CD4-positive, alpha-beta memory T cell (primary cell): Measurements from ENCODE around the gene OTOA. TPM values are rescaled to one million over a fixed set of nuclear protein-coding genes. Genes with fewer than 3 reads are reported as not detected.

Experiments
- CTCF ChIA-PET: fragments of 350-600 bp; sonication (Branson Sonifier 250); formaldehyde crosslinking; loops from one replicate; lab custom pipeline; 2021; ENCODE audit warnings: inconsistent platforms; ENCODE audit not compliant: partially characterized antibody; lab: Charles Lee
- POLR2A ChIA-PET: fragments of 350-600 bp; sonication (Branson Sonifier 250); formaldehyde crosslinking; loops from one replicate; lab custom pipeline; 2021; ENCODE audit not compliant: partially characterized antibody; lab: Charles Lee
- DNase-seq, 5 donors: peaks; one replicate each; pipeline versions ENCODE4 v3.0.0 to v3.0.0-alpha.2; 2020 to 2022; ENCODE audit warnings: mixed read lengths in 1 of 5
- H3K27ac ChIP-seq: one replicate; pipeline ENCODE4 v1.7.0; 2013; ENCODE audit warnings: low read depth, low read length
- H3K27me3 ChIP-seq: 2 replicates; pipeline ENCODE4 v1.7.0; 2013; ENCODE audit warnings: mild to moderate bottlenecking, low read length, moderate library complexity; ENCODE audit not compliant: insufficient read depth
- H3K36me3 ChIP-seq: 2 replicates; pipeline ENCODE4 v1.7.0; 2013; ENCODE audit warnings: mild to moderate bottlenecking, low read length, moderate library complexity; ENCODE audit not compliant: insufficient read depth
- H3K4me1 ChIP-seq: 2 replicates; pipeline ENCODE4 v1.7.0; 2013; ENCODE audit warnings: mild to moderate bottlenecking, low read length, moderate library complexity; ENCODE audit not compliant: insufficient read depth
- H3K4me3 ChIP-seq, 2 donors: one replicate each; pipeline ENCODE4 v1.7.0; 2013; ENCODE audit warnings: low read length in 2 of 2, mild to moderate bottlenecking in 1 of 2
- H3K9me3 ChIP-seq, 2 donors: one replicate each; pipeline ENCODE4 v1.7.0; 2013; ENCODE audit warnings: low read length in 2 of 2, control low read depth in 1 of 2; ENCODE audit not compliant: control insufficient read depth in 1 of 2
- H3K27ac Mint-ChIP-seq, 7 donors: one replicate each; pipeline ENCODE4 v1.8.0; 2020 to 2021; ENCODE audit warnings: mixed read lengths in 7 of 7, mild to moderate bottlenecking in 6 of 7, inconsistent platforms in 3 of 7, moderate library complexity in 3 of 7
- H3K27me3 Mint-ChIP-seq, 2 donors: one replicate each; pipeline ENCODE4 v1.8.0; 2020 to 2021; ENCODE audit warnings: mixed read lengths in 2 of 2
- H3K36me3 Mint-ChIP-seq, 2 donors: one replicate each; pipeline ENCODE4 v1.8.0; 2020 to 2021; ENCODE audit warnings: mixed read lengths in 2 of 2, inconsistent platforms in 1 of 2, mild to moderate bottlenecking in 1 of 2
- H3K4me1 Mint-ChIP-seq, 4 donors: one replicate each; pipeline ENCODE4 v1.8.0; 2020 to 2021; ENCODE audit warnings: mixed read lengths in 4 of 4, mild to moderate bottlenecking in 1 of 4
- H3K4me3 Mint-ChIP-seq, 8 donors: one replicate each; pipeline ENCODE4 v1.8.0; 2020 to 2021; ENCODE audit warnings: mixed read lengths in 8 of 8, mild to moderate bottlenecking in 7 of 8, moderate library complexity in 6 of 8, inconsistent platforms in 3 of 8
- H3K9me3 Mint-ChIP-seq, 8 donors: one replicate each; pipeline ENCODE4 v1.8.0; 2020 to 2021; ENCODE audit warnings: mixed read lengths in 8 of 8, mild to moderate bottlenecking in 5 of 8, inconsistent platforms in 3 of 8, moderate library complexity in 1 of 8
- intact Hi-C: fragments of 100-400 bp; cut with micrococcal nuclease; formaldehyde crosslinking; loops from one replicate; pipeline ENCODE4 v1.15.1; 2023
- polyA plus RNA-seq, 2 donors: library from polyadenylated mRNA; unstranded; fragments of 300-500 nt; fragmentation: Illumina TruSeq; gene quantifications; one replicate each; pipeline ENCODE4 v1.2.3, GENCODE V29; 2021
- total RNA-seq, 2 experiments: library from RNA; stranded (reverse); gene quantifications; one replicate each; pipeline ENCODE4 v1.2.3, GENCODE V29; 2021

OTOA gene
- total and polyA plus RNA-seq, 4 experiments from 2014 or later = 0.11 to 0.17 TPM; not detected in 2

- CTCF ChIA-PET = interaction anchor here (0.7 to 1.5 kb wide), 3 partner anchors 11 to 41 kb away, joined by 3 to 8 read pairs (median 3); no protein-coding TSS in a partner anchor
- DNase-seq = no peak
- Mint-ChIP-seq H3K4me3 (no peak overlapping the region), H3K9me3 (no peaks in the 10 kb centered on the region), H3K27ac (no peak overlapping the region), H3K4me1 (no peaks in the 10 kb centered on the region), H3K36me3 (no peaks in the 10 kb centered on the region), H3K27me3 (no peaks in the 10 kb centered on the region)
- no peak overlapping the region for H3K27ac ChIP-seq
- POLR2A ChIA-PET = no interaction called here
- no peaks in the 10 kb centered on the region for H3K36me3 ChIP-seq
- intact Hi-C loops = no loop called here
- no peak overlapping the region for H3K4me3 ChIP-seq
- H3K27me3 ChIP-seq = no peaks in the 10 kb centered on the region
- H3K9me3 ChIP-seq = no peaks in the 10 kb centered on the region
- no peaks in the 10 kb centered on the region for H3K4me1 ChIP-seq
Observed at GRCh38 chr16:21698169-21699032, 34.6 kb downstream of the OTOA start.

GRCh38 chr16:21701271-21701670, 37.5 kb downstream of the OTOA start:
- POLR2A ChIA-PET = no interaction called here
- intact Hi-C loops = no loop called here
- no peaks in the 10 kb centered on the region for H3K27me3 Mint-ChIP-seq

GRCh38 chr16:21702276-21702675, 38.5 kb downstream of the OTOA start:
- ChIA-PET CTCF (interaction anchor here (1.5 kb wide), 1 partner anchor 45 kb away, joined by 6 read pairs; no protein-coding TSS in a partner anchor), POLR2A (no interaction called here)
- Mint-ChIP-seq H3K27me3 (peaks cover 0 to 1% of the 10 kb centered on the region in 2 donors), H3K9me3 (no peaks in the 10 kb centered on the region), H3K4me1 (peaks cover 0 to 3% (median 0%) of the 10 kb centered on the region in 4 donors), H3K4me3 (no peak overlapping the region), H3K27ac (peak overlapping the region in 1 of 7 donors; percentile 10), H3K36me3 (no peaks in the 10 kb centered on the region)
- Histone ChIP-seq H3K27me3 (no peaks in the 10 kb centered on the region), H3K4me1 (no peaks in the 10 kb centered on the region), H3K36me3 (no peaks in the 10 kb centered on the region), H3K4me3 (no peak overlapping the region), H3K9me3 (no peaks in the 10 kb centered on the region), H3K27ac (no peak overlapping the region)
- no peak for DNase-seq
- intact Hi-C loops = loop anchor here (2.0 kb wide), 1 partner anchor 37 kb away; no protein-coding TSS in a partner anchor

More at GRCh38 chr16:21701271-21701670, 37.5 kb downstream of the OTOA start:
- peaks cover 0 to 3% (median 0%) of the 10 kb centered on the region in 4 donors for H3K4me1 Mint-ChIP-seq
- no peaks in the 10 kb centered on the region for H3K36me3 Mint-ChIP-seq
- Histone ChIP-seq H3K9me3 (no peaks in the 10 kb centered on the region), H3K4me3 (no peak overlapping the region), H3K36me3 (no peaks in the 10 kb centered on the region), H3K27me3 (no peaks in the 10 kb centered on the region), H3K27ac (no peak overlapping the region), H3K4me1 (no peaks in the 10 kb centered on the region)
- H3K4me3 Mint-ChIP-seq = no peak overlapping the region
- CTCF ChIA-PET = interaction anchor here (2.4 kb wide), 1 partner anchor 44 kb away, joined by 8 read pairs; no protein-coding TSS in a partner anchor
- no peak for DNase-seq
- no peaks in the 10 kb centered on the region for H3K9me3 Mint-ChIP-seq
- no peak overlapping the region for H3K27ac Mint-ChIP-seq

GRCh38 chr16:21703156-21703555, 39.4 kb downstream of the OTOA start:
- CTCF ChIA-PET = interaction anchor here (1.5 kb wide), 1 partner anchor 46 kb away, joined by 6 read pairs; no protein-coding TSS in a partner anchor
- no peaks in the 10 kb centered on the region for H3K27me3 ChIP-seq
- intact Hi-C loops = loop anchor here (2.0 kb wide), 1 partner anchor 38 kb away; no protein-coding TSS in a partner anchor

GRCh38 chr16:21703589-21704174, 39.9 kb downstream of the OTOA start:
- Histone ChIP-seq H3K36me3 (no peaks in the 10 kb centered on the region), H3K4me1 (peaks cover 6% of the 10 kb centered on the region), H3K9me3 (no peaks in the 10 kb centered on the region), H3K4me3 (no peak overlapping the region), H3K27ac (no peak overlapping the region), H3K27me3 (no peaks in the 10 kb centered on the region)
- Mint-ChIP-seq H3K36me3 (no peaks in the 10 kb centered on the region), H3K9me3 (no peaks in the 10 kb centered on the region), H3K27me3 (peaks cover 0 to 1% of the 10 kb centered on the region in 2 donors), H3K4me1 (peaks cover 0 to 5% (median 3%) of the 10 kb centered on the region in 4 donors), H3K4me3 (no peak overlapping the region), H3K27ac (no peak overlapping the region)
- intact Hi-C loops = loop anchor here (2.0 kb wide), 1 partner anchor 39 kb away; no protein-coding TSS in a partner anchor
- ChIA-PET CTCF (interaction anchor here (1.0 to 1.5 kb wide), 2 partner anchors 46 to 52 kb away, joined by 3 to 6 read pairs; no protein-coding TSS in a partner anchor), POLR2A (no interaction called here)
- DNase-seq = no peak

More at GRCh38 chr16:21703156-21703555, 39.4 kb downstream of the OTOA start:
- Mint-ChIP-seq H3K27ac (no peak overlapping the region), H3K36me3 (no peaks in the 10 kb centered on the region), H3K4me3 (no peak overlapping the region), H3K4me1 (peaks cover 0 to 3% (median 0%) of the 10 kb centered on the region in 4 donors), H3K27me3 (peaks cover 0 to 1% of the 10 kb centered on the region in 2 donors), H3K9me3 (no peaks in the 10 kb centered on the region)
- Histone ChIP-seq H3K27ac (no peak overlapping the region), H3K4me3 (no peak overlapping the region), H3K4me1 (peaks cover under 1% of the 10 kb centered on the region), H3K9me3 (no peaks in the 10 kb centered on the region), H3K36me3 (no peaks in the 10 kb centered on the region)
- no peak for DNase-seq
- POLR2A ChIA-PET = no interaction called here

GRCh38 chr16:21704266-21704665, 40.5 kb downstream of the OTOA start:
- no peaks in the 10 kb centered on the region for H3K9me3 ChIP-seq
- no peak for DNase-seq
- intact Hi-C loops = no loop called here
- CTCF ChIA-PET = interaction anchor here (1.0 to 10.0 kb wide), 2 partner anchors 46 to 53 kb away, joined by 3 to 161 read pairs; no protein-coding TSS in a partner anchor
- H3K9me3 Mint-ChIP-seq = no peaks in the 10 kb centered on the region
- H3K4me3 Mint-ChIP-seq = no peak overlapping the region
- no peak overlapping the region for H3K27ac Mint-ChIP-seq
- POLR2A ChIA-PET = no interaction called here
- H3K36me3 ChIP-seq = no peaks in the 10 kb centered on the region
- no peaks in the 10 kb centered on the region for H3K36me3 Mint-ChIP-seq
- H3K27me3 ChIP-seq = no peaks in the 10 kb centered on the region
- no peak overlapping the region for H3K27ac ChIP-seq
- peaks cover 0 to 1% of the 10 kb centered on the region in 2 donors for H3K27me3 Mint-ChIP-seq
- H3K4me1 ChIP-seq = peaks cover 7% of the 10 kb centered on the region
- H3K4me1 Mint-ChIP-seq = peaks cover 0 to 5% (median 4%) of the 10 kb centered on the region in 4 donors
- no peak overlapping the region for H3K4me3 ChIP-seq

GRCh38 chr16:21704733-21705132, 41.0 kb downstream of the OTOA start:
- Histone ChIP-seq H3K27me3 (no peaks in the 10 kb centered on the region), H3K9me3 (no peaks in the 10 kb centered on the region), H3K4me3 (no peak overlapping the region), H3K4me1 (peaks cover 7% of the 10 kb centered on the region), H3K27ac (no peak overlapping the region), H3K36me3 (no peaks in the 10 kb centered on the region)
- peaks cover 0 to 1% of the 10 kb centered on the region in 2 donors for H3K27me3 Mint-ChIP-seq
- H3K9me3 Mint-ChIP-seq = no peaks in the 10 kb centered on the region
- no peak overlapping the region for H3K27ac Mint-ChIP-seq
- H3K36me3 Mint-ChIP-seq = no peaks in the 10 kb centered on the region
- peaks cover 0 to 5% (median 4%) of the 10 kb centered on the region in 4 donors for H3K4me1 Mint-ChIP-seq
- ChIA-PET POLR2A (no interaction called here), CTCF (interaction anchor here (1.0 to 10.0 kb wide), 2 partner anchors 46 to 53 kb away, joined by 3 to 161 read pairs; no protein-coding TSS in a partner anchor)
- intact Hi-C loops = no loop called here
- DNase-seq = no peak
- H3K4me3 Mint-ChIP-seq = no peak overlapping the region
